ENCODE data around the gene MYO18B.

Gene MYO18B

DNA sequence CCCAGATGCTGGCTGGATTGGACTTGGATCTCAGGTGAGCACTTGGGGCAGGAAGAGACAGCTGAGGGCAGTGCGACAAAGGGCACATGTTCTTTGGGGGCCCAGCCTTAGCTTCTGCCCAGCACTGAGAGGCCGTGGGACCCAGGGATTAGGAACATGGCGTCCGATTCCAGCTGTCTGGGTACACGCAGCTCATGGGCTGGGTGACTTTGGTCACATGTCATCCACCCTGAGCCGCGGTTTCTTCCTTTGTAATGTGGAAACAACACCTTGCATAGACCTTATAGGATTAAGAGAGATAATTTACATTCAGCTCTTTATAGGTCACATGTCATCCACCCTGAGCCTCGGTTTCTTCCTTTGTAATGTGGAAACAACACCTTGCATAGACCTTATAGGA is 39.8 kb downstream of the MYO18B start:
- H3K9me3 ChIP-seq (ENCODE audit: control insufficient read depth in 1 of 2, low read length in 2 of 2) = no peaks in the 10 kb centered on the region
- H3K36me3 ChIP-seq (ENCODE audit: control insufficient read depth in 1 of 2, insufficient read depth in 2 of 2, low read length in 2 of 2) = no peaks in the 10 kb centered on the region
- no peak overlapping the region for H3K27ac ChIP-seq (ENCODE audit: low read length)
- no peaks in the 10 kb centered on the region for H3K4me1 ChIP-seq (ENCODE audit: control insufficient read depth in 1 of 2, insufficient read depth in 2 of 2, low read length in 2 of 2)
- H3K4me3 ChIP-seq (ENCODE audit: low read depth in 1 of 2, low read length in 2 of 2) = no peak overlapping the region
- H3K27me3 ChIP-seq (ENCODE audit: low read depth, low read length) = no peaks in the 10 kb centered on the region

GRCh38 chr22:25782831-25783230 is 40.8 kb downstream of the MYO18B start:
- Histone ChIP-seq H3K27ac (ENCODE audit: low read length) (no peak overlapping the region), H3K4me3 (ENCODE audit: low read depth in 1 of 2, low read length in 2 of 2) (no peak overlapping the region), H3K4me1 (ENCODE audit: control insufficient read depth in 1 of 2, insufficient read depth in 2 of 2, low read length in 2 of 2) (no peaks in the 10 kb centered on the region), H3K9me3 (ENCODE audit: control insufficient read depth in 1 of 2, low read length in 2 of 2) (no peaks in the 10 kb centered on the region), H3K36me3 (ENCODE audit: control insufficient read depth in 1 of 2, insufficient read depth in 2 of 2, low read length in 2 of 2) (no peaks in the 10 kb centered on the region), H3K27me3 (ENCODE audit: low read depth, low read length) (no peaks in the 10 kb centered on the region)

GRCh38 chr22:25783856-25784255 is 41.9 kb downstream of the MYO18B start:
- no peaks in the 10 kb centered on the region for H3K27me3 ChIP-seq (ENCODE audit: low read depth, low read length)
- no peak overlapping the region for H3K27ac ChIP-seq (ENCODE audit: low read length)
- no peaks in the 10 kb centered on the region for H3K4me1 ChIP-seq (ENCODE audit: control insufficient read depth in 1 of 2, insufficient read depth in 2 of 2, low read length in 2 of 2)
- no peak overlapping the region for H3K4me3 ChIP-seq (ENCODE audit: low read depth in 1 of 2, low read length in 2 of 2)
- H3K36me3 ChIP-seq (ENCODE audit: control insufficient read depth in 1 of 2, insufficient read depth in 2 of 2, low read length in 2 of 2) = no peaks in the 10 kb centered on the region
- H3K9me3 ChIP-seq (ENCODE audit: control insufficient read depth in 1 of 2, low read length in 2 of 2) = no peaks in the 10 kb centered on the region

- no peaks in the 10 kb centered on the region for H3K9me3 ChIP-seq (ENCODE audit: control insufficient read depth in 1 of 2, low read length in 2 of 2)
Measured at GRCh38 chr22:25786165-25786564, 44.2 kb downstream of the MYO18B start.

GRCh38 chr22:25791556-25791955 is 49.6 kb downstream of the MYO18B start:
- Histone ChIP-seq H3K4me1 (ENCODE audit: control insufficient read depth in 1 of 2, insufficient read depth in 2 of 2, low read length in 2 of 2) (no peaks in the 10 kb centered on the region), H3K27me3 (ENCODE audit: low read depth, low read length) (no peaks in the 10 kb centered on the region), H3K4me3 (ENCODE audit: low read depth in 1 of 2, low read length in 2 of 2) (no peak overlapping the region)

More at GRCh38 chr22:25786165-25786564, 44.2 kb downstream of the MYO18B start:
- H3K27ac ChIP-seq (ENCODE audit: low read length) = no peak overlapping the region
- H3K4me1 ChIP-seq (ENCODE audit: control insufficient read depth in 1 of 2, insufficient read depth in 2 of 2, low read length in 2 of 2) = no peaks in the 10 kb centered on the region
- no peak overlapping the region for H3K4me3 ChIP-seq (ENCODE audit: low read depth in 1 of 2, low read length in 2 of 2)
- no peaks in the 10 kb centered on the region for H3K27me3 ChIP-seq (ENCODE audit: low read depth, low read length)
- no peaks in the 10 kb centered on the region for H3K36me3 ChIP-seq (ENCODE audit: control insufficient read depth in 1 of 2, insufficient read depth in 2 of 2, low read length in 2 of 2)

GRCh38 chr22:25795478-25795877 is 53.5 kb downstream of the MYO18B start:
- Histone ChIP-seq H3K4me1 (ENCODE audit: control insufficient read depth in 1 of 2, insufficient read depth in 2 of 2, low read length in 2 of 2) (no peaks in the 10 kb centered on the region), H3K9me3 (ENCODE audit: control insufficient read depth in 1 of 2, low read length in 2 of 2) (no peaks in the 10 kb centered on the region), H3K27ac (ENCODE audit: low read length) (no peak overlapping the region), H3K27me3 (ENCODE audit: low read depth, low read length) (no peaks in the 10 kb centered on the region), H3K36me3 (ENCODE audit: control insufficient read depth in 1 of 2, insufficient read depth in 2 of 2, low read length in 2 of 2) (no peaks in the 10 kb centered on the region), H3K4me3 (ENCODE audit: low read depth in 1 of 2, low read length in 2 of 2) (no peak overlapping the region)

More at GRCh38 chr22:25791556-25791955, 49.6 kb downstream of the MYO18B start:
- Histone ChIP-seq H3K27ac (ENCODE audit: low read length) (no peak overlapping the region), H3K9me3 (ENCODE audit: control insufficient read depth in 1 of 2, low read length in 2 of 2) (no peaks in the 10 kb centered on the region), H3K36me3 (ENCODE audit: control insufficient read depth in 1 of 2, insufficient read depth in 2 of 2, low read length in 2 of 2) (no peaks in the 10 kb centered on the region)

DNA sequence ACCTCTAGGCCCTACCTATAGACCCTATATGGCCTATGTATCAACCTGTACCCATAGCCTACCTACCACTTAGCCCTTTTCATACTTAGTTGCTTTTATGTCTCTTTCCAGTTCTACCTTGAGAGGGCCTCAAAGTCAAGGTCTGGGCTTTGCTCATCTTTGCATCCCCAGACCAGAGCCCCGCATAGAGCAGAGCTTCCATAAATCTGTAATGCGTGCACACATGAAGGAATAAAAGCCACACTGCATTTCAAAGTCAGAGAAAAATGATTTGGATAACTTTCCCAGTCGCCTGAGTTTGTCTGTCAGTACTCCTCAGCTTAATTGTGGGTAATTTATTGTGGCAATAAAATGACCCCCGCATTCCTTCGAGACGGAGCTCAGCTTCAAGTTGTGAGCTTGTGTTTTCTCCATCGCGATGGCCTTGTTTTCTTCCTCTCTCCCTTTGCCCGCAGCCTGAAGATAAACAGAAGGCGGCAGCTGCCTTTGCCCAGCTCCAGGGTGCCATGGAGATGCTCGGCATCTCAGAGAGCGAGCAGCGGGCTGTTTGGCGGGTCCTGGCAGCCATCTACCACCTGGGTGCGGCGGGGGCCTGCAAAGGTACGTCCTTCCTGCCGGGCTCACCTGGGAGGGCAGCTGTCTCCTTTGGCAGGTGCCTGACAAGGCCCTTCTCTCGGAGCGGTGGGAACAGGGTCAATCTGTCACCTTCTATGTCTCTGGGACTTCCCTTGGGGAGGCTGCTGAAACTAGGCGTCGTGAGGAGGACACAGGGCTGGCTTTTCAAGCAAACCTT is 55.7 kb downstream of the MYO18B start:
- H3K27ac ChIP-seq (ENCODE audit: low read length) = no peak overlapping the region
- no peaks in the 10 kb centered on the region for H3K4me1 ChIP-seq (ENCODE audit: control insufficient read depth in 1 of 2, insufficient read depth in 2 of 2, low read length in 2 of 2)
- no peaks in the 10 kb centered on the region for H3K27me3 ChIP-seq (ENCODE audit: low read depth, low read length)
- H3K9me3 ChIP-seq (ENCODE audit: control insufficient read depth in 1 of 2, low read length in 2 of 2) = no peaks in the 10 kb centered on the region
- no peak overlapping the region for H3K4me3 ChIP-seq (ENCODE audit: low read depth in 1 of 2, low read length in 2 of 2)
- H3K36me3 ChIP-seq (ENCODE audit: control insufficient read depth in 1 of 2, insufficient read depth in 2 of 2, low read length in 2 of 2) = no peaks in the 10 kb centered on the region

DNA sequence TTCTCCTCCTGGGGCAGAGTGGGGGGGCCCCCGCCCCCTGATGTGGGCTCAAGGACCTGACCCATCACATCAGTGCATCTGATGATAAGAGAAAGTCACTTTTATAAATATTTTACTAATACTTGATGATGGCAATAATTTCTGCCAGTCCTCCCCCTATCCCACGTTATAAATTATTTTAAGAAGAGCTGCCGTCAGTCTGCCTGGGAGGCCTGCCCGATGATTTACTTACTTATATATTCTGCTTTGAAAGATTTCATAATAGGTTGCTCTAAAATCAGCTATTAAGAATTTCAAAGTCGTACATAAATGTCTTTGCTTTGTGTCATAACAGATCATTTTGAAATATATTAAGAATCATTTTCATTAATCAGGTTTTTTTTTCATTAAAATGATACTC is 58.8 kb downstream of the MYO18B start:
- H3K9me3 ChIP-seq (ENCODE audit: control insufficient read depth in 1 of 2, low read length in 2 of 2) = no peaks in the 10 kb centered on the region
- no peaks in the 10 kb centered on the region for H3K36me3 ChIP-seq (ENCODE audit: control insufficient read depth in 1 of 2, insufficient read depth in 2 of 2, low read length in 2 of 2)
- H3K27ac ChIP-seq (ENCODE audit: low read length) = no peak overlapping the region
- no peaks in the 10 kb centered on the region for H3K27me3 ChIP-seq (ENCODE audit: low read depth, low read length)
- no peaks in the 10 kb centered on the region for H3K4me1 ChIP-seq (ENCODE audit: control insufficient read depth in 1 of 2, insufficient read depth in 2 of 2, low read length in 2 of 2)
- no peak overlapping the region for H3K4me3 ChIP-seq (ENCODE audit: low read depth in 1 of 2, low read length in 2 of 2)

GRCh38 chr22:25802018-25802417 is 60.0 kb downstream of the MYO18B start:
- Histone ChIP-seq H3K27me3 (ENCODE audit: low read depth, low read length) (no peaks in the 10 kb centered on the region), H3K36me3 (ENCODE audit: control insufficient read depth in 1 of 2, insufficient read depth in 2 of 2, low read length in 2 of 2) (no peaks in the 10 kb centered on the region), H3K27ac (ENCODE audit: low read length) (no peak overlapping the region), H3K9me3 (ENCODE audit: control insufficient read depth in 1 of 2, low read length in 2 of 2) (no peaks in the 10 kb centered on the region), H3K4me3 (ENCODE audit: low read depth in 1 of 2, low read length in 2 of 2) (no peak overlapping the region), H3K4me1 (ENCODE audit: control insufficient read depth in 1 of 2, insufficient read depth in 2 of 2, low read length in 2 of 2) (no peaks in the 10 kb centered on the region)

DNA sequence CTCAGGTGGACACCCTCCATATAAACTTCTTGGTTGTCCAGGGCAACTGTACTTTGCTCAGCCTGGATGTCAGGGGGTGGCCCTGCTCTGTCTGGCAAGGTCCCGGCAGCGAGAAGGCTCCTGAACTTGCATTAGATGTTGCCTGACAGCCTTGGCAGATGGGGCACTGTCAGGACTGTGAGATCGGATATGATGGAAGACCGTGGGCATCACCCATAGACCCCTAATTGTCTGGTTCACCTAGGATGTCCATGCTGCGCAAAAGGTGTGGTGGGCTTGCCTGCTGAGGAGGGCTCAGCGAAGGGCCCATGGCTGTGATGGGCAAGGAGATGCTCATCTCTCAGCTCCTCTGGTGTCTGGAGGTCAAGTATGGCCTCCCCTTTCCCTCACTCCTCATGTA is 62.7 kb downstream of the MYO18B start:
- no peaks in the 10 kb centered on the region for H3K27me3 ChIP-seq (ENCODE audit: low read depth, low read length)
- H3K9me3 ChIP-seq (ENCODE audit: control insufficient read depth in 1 of 2, low read length in 2 of 2) = peaks cover 0 to 6% of the 10 kb centered on the region in 2 donors
- H3K27ac ChIP-seq (ENCODE audit: low read length) = no peak overlapping the region
- H3K4me1 ChIP-seq (ENCODE audit: control insufficient read depth in 1 of 2, insufficient read depth in 2 of 2, low read length in 2 of 2) = no peaks in the 10 kb centered on the region
- H3K4me3 ChIP-seq (ENCODE audit: low read depth in 1 of 2, low read length in 2 of 2) = no peak overlapping the region
- H3K36me3 ChIP-seq (ENCODE audit: control insufficient read depth in 1 of 2, insufficient read depth in 2 of 2, low read length in 2 of 2) = no peaks in the 10 kb centered on the region

- H3K36me3 ChIP-seq (ENCODE audit: control insufficient read depth in 1 of 2, insufficient read depth in 2 of 2, low read length in 2 of 2) = no peaks in the 10 kb centered on the region
- no peaks in the 10 kb centered on the region for H3K4me1 ChIP-seq (ENCODE audit: control insufficient read depth in 1 of 2, insufficient read depth in 2 of 2, low read length in 2 of 2)
Measured at GRCh38 chr22:25806579-25806978, 64.6 kb downstream of the MYO18B start.

DNA sequence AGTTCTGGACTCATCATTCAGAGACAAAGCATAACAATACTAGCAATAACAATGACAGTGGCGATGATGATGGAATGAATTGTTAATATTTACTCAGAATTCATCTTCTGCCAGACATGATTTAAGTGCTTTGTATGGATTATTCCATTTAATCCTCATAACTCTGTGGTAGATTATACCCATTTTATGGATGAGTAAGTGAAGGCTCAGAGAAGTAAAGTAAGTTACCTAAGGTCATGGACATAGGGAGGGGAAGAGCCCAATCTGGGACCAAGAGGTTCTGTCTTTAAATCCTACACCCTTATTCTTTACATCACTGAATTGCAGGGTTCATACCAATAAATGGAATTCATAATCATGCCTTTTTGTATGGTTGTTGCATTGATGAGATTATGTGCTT is 72.7 kb downstream of the MYO18B start:
- H3K4me3 ChIP-seq (ENCODE audit: low read depth in 1 of 2, low read length in 2 of 2) = no peak overlapping the region
- peaks cover 4% of the 10 kb centered on the region for H3K27me3 ChIP-seq (ENCODE audit: low read depth, low read length)
- no peaks in the 10 kb centered on the region for H3K4me1 ChIP-seq (ENCODE audit: control insufficient read depth in 1 of 2, insufficient read depth in 2 of 2, low read length in 2 of 2)
- H3K9me3 ChIP-seq (ENCODE audit: control insufficient read depth in 1 of 2, low read length in 2 of 2) = no peaks in the 10 kb centered on the region
- no peak overlapping the region for H3K27ac ChIP-seq (ENCODE audit: low read length)
- no peaks in the 10 kb centered on the region for H3K36me3 ChIP-seq (ENCODE audit: control insufficient read depth in 1 of 2, insufficient read depth in 2 of 2, low read length in 2 of 2)

More at GRCh38 chr22:25806579-25806978, 64.6 kb downstream of the MYO18B start:
- H3K27ac ChIP-seq (ENCODE audit: low read length) = no peak overlapping the region
- H3K27me3 ChIP-seq (ENCODE audit: low read depth, low read length) = no peaks in the 10 kb centered on the region
- peaks cover 0 to 6% of the 10 kb centered on the region in 2 donors for H3K9me3 ChIP-seq (ENCODE audit: control insufficient read depth in 1 of 2, low read length in 2 of 2)
- no peak overlapping the region for H3K4me3 ChIP-seq (ENCODE audit: low read depth in 1 of 2, low read length in 2 of 2)

Measured in muscle layer of duodenum (tissue), 2 donors.